AG09319 (cell line): ENCODE results near the gene SLC26A11.

Source experiments
- DNase-seq: peaks from one replicate; pipeline ENCODE4 v3.0.0-alpha.2; 2010; ENCODE audit warnings: low read depth; ENCODE audit errors: extremely low read depth
- CTCF ChIP-seq: IDR thresholded peaks from 2 replicates; pipeline ENCODE4 v1.5.1; 2011; ENCODE audit warnings: low read depth, mild to moderate bottlenecking, inconsistent platforms, low read length, moderate library complexity

The SLC26A11 gene

GRCh38 chr17:80279895-80280294 is 59.7 kb downstream of the SLC26A11 start:
- TF ChIP-seq CTCF: no peak
- peak; percentile 29 for DNase-seq

DNA sequence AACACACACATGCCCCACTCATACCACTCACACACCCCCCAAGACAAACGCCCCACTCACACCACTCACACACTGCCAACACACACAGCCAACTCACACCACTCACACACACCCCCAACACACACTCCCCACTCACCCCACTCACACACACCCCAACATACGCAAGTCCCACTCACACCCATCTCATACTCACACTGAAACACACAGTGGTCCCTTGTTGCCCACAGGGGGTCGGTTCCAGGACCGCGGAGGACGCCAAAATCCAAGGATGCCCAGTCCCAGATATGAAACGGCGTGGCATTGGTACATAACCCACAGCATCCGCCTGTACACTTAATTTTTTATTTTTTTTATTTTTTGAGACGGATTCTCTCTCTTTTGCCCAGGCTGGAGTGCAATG is 61.3 kb downstream of the SLC26A11 start:
- TF ChIP-seq CTCF: no peak
- DNase-seq: no peak

GRCh38 chr17:80283116-80283852 is 63.1 kb downstream of the SLC26A11 start:
- no peak for TF ChIP-seq CTCF
- no peak for DNase-seq

- DNase-seq: no peak
- TF ChIP-seq CTCF: no peak
Measured at GRCh38 chr17:80284631-80285030, 64.4 kb downstream of the SLC26A11 start.

GRCh38 chr17:80285237-80285920 is 65.2 kb downstream of the SLC26A11 start:
- no peak for DNase-seq
- no peak for TF ChIP-seq CTCF

GRCh38 chr17:80286638-80286960 is 66.4 kb downstream of the SLC26A11 start:
- DNase-seq: no peak
- TF ChIP-seq CTCF: no peak

DNA sequence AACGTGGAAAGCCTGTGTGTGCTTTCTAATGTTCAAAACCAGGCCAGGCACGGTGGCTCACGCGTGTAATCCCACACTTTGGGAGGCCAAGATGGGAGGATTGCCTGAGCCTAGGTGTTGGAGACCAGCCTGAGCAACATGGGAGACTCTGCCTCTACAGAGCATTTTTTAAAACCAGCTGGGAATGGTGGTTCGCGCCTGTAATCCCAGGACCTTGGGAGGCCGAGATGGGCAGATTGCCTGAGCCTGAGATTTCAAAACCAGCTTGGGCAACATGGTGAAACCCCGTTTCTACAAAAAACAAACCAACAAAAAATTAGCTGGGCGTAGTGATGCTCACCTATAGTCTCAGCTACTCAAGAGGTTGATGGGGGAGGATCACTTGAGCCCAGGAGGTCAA is 66.8 kb downstream of the SLC26A11 start:
- no peak for DNase-seq
- no peak for TF ChIP-seq CTCF
